ENCODE results near the gene FHAD1. TPM values are rescaled to one million over a fixed set of nuclear protein-coding genes. Genes with fewer than 3 reads are reported as not detected.

FHAD1 gene
- total and polyA plus RNA-seq, 2 donors (not counting 1 experiment from before 2014, with no cell fraction given), result not detected

DNA sequence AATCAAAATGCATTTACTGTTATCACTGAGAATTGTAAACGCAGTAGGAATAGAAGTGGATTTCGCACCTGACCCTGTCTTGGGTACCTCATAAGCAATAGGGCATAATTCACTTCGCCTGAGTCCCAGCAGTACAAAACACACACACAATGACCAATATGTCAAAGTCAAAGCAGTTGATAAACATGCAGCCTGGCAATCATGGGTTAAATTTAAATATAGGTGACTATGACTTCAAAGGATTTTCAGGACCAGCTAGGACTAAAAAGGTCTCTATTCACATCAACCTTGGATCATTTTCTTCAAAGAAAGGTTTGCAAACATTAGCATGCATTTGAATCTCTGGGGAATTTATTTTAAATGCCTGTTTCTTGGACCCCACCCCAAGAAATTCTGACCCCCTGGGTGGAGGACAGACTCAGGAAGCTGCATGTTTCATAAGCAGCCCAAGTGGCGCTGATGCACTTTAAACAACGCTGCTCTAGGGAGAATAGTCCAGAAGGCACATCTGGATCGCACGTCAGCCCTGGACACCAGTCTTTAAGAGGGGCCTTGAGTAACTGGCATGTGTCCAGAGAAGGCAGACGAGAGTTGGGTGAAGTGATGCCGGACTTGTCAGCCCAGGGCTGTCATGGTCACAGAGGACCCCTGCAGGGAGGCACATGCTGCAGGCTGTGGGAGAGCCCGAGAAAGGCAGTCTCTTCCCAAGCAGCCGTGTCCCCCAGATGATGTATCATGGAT is 107.0 kb downstream of the FHAD1 start:
- H3K9me3 Mint-ChIP-seq (ENCODE audit: insufficient read depth), result no peaks in the 10 kb centered on the region
- no peak overlapping the region for H2AFZ ChIP-seq (ENCODE audit: insufficient read depth, low read depth, low read length, poor library complexity, severe bottlenecking)

DNA sequence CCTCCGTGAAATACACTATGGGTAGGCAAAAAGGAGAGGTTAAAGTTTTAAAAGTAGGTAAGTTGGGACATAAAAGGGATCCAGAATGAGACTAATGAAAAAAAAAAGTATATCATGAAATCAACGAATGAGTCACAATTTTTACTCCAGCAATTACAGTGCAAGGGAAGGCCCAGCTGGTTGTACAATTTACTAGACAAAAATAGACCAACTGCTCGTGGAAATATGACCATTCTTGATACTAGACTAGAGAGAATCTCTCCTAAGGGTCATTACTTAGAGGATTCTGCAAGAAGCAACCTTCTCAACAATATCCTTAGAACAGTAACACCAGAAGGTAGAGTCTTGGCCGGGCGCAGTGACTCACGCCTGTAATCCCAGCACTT is 107.5 kb downstream of the FHAD1 start:
- no peak for DNase-seq
- Histone ChIP-seq H2AFZ (ENCODE audit: insufficient read depth, low read depth, low read length, poor library complexity, severe bottlenecking) (no peak overlapping the region), H3K4me2 (replicated peaks; ENCODE audit: low read depth, low read length, poor library complexity, severe bottlenecking) (no peak overlapping the region), H3K4me3 (ENCODE audit: control extremely low read depth in 1 of 5, extremely low read depth in 1 of 5, insufficient read depth in 1 of 5, low read depth in 2 of 5, low read length in 4 of 5) (no peak overlapping the region), H3K79me2 (ENCODE audit: control insufficient read depth, insufficient read depth, low read length) (no peaks in the 10 kb centered on the region), H3K27ac (ENCODE audit: low read length in 2 of 2) (no peak overlapping the region), H3K9me3 (ENCODE audit: control extremely low read depth in 1 of 3, control insufficient read depth in 2 of 3, insufficient read depth in 1 of 3, low read length in 2 of 3) (peaks cover 0 to 3% (median 0%) of the 10 kb centered on the region in 3 donors), H3K4me1 (ENCODE audit: control insufficient read depth in 2 of 2, insufficient read depth in 2 of 2, low read length in 2 of 2) (no peaks in the 10 kb centered on the region), H3K9ac (ENCODE audit: low read length) (no peak overlapping the region), H3K27me3 (replicated peaks in 1 of 4; ENCODE audit: control extremely low read depth in 1 of 4, control insufficient read depth in 3 of 4, insufficient read depth in 4 of 4, low read length in 3 of 4) (peaks cover 0 to 3% (median 1%) of the 10 kb centered on the region in 4 experiments), H3K36me3 (replicated peaks in 1 of 2; ENCODE audit: control extremely low read depth in 1 of 2, control insufficient read depth in 1 of 2, extremely low read depth in 1 of 2, insufficient read depth in 2 of 2, low read length in 1 of 2) (no peaks in the 10 kb centered on the region), H4K20me1 (ENCODE audit: control insufficient read depth, insufficient read depth, low read length, poor library complexity, severe bottlenecking) (no peaks in the 10 kb centered on the region)
- ChIA-PET CTCF (no interaction called here), POLR2A (no interaction called here)
- Mint-ChIP-seq H3K27ac (no peak overlapping the region), H3K4me3 (no peak overlapping the region), H3K4me1 (no peaks in the 10 kb centered on the region), H3K9me3 (ENCODE audit: insufficient read depth) (no peaks in the 10 kb centered on the region), H3K27me3 (peaks cover 18% of the 10 kb centered on the region)
- TF ChIP-seq, protein P1, sequence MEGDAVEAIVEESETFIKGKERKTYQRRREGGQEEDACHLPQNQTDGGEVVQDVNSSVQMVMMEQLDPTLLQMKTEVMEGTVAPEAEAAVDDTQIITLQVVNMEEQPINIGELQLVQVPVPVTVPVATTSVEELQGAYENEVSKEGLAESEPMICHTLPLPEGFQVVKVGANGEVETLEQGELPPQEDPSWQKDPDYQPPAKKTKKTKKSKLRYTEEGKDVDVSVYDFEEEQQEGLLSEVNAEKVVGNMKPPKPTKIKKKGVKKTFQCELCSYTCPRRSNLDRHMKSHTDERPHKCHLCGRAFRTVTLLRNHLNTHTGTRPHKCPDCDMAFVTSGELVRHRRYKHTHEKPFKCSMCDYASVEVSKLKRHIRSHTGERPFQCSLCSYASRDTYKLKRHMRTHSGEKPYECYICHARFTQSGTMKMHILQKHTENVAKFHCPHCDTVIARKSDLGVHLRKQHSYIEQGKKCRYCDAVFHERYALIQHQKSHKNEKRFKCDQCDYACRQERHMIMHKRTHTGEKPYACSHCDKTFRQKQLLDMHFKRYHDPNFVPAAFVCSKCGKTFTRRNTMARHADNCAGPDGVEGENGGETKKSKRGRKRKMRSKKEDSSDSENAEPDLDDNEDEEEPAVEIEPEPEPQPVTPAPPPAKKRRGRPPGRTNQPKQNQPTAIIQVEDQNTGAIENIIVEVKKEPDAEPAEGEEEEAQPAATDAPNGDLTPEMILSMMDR (IDR thresholded peaks at IDR 0.05), result no peak
- no peak for TF ChIP-seq EZH2 (IDR thresholded peaks at IDR 0.05; ENCODE audit: borderline replicate concordance, insufficient read depth, low read depth, low read length, poor library complexity, severe bottlenecking)
- intact Hi-C loops (cut with micrococcal nuclease), result no loop called here
- no peak for ATAC-seq (ENCODE audit: low read depth)
- no CpG with 5 or more reads among the region's 6 CpGs for WGBS (ENCODE audit: insufficient coverage)

More for the DNA sequence above, 107.0 kb downstream of the FHAD1 start:
- Histone ChIP-seq H3K79me2 (ENCODE audit: control insufficient read depth, insufficient read depth, low read length) (no peaks in the 10 kb centered on the region), H3K27ac (ENCODE audit: low read length in 2 of 2) (no peak overlapping the region), H3K36me3 (replicated peaks in 1 of 2; ENCODE audit: control extremely low read depth in 1 of 2, control insufficient read depth in 1 of 2, extremely low read depth in 1 of 2, insufficient read depth in 2 of 2, low read length in 1 of 2) (no peaks in the 10 kb centered on the region), H4K20me1 (ENCODE audit: control insufficient read depth, insufficient read depth, low read length, poor library complexity, severe bottlenecking) (no peaks in the 10 kb centered on the region), H3K4me2 (replicated peaks; ENCODE audit: low read depth, low read length, poor library complexity, severe bottlenecking) (no peak overlapping the region), H3K4me1 (ENCODE audit: control insufficient read depth in 2 of 2, insufficient read depth in 2 of 2, low read length in 2 of 2) (no peaks in the 10 kb centered on the region), H3K9me3 (ENCODE audit: control extremely low read depth in 1 of 3, control insufficient read depth in 2 of 3, insufficient read depth in 1 of 3, low read length in 2 of 3) (peaks cover 0 to 3% (median 0%) of the 10 kb centered on the region in 3 donors), H3K4me3 (ENCODE audit: control extremely low read depth in 1 of 5, extremely low read depth in 1 of 5, insufficient read depth in 1 of 5, low read depth in 2 of 5, low read length in 4 of 5) (no peak overlapping the region), H3K9ac (ENCODE audit: low read length) (no peak overlapping the region), H3K27me3 (replicated peaks in 1 of 4; ENCODE audit: control extremely low read depth in 1 of 4, control insufficient read depth in 3 of 4, insufficient read depth in 4 of 4, low read length in 3 of 4) (peaks cover 0 to 3% (median 1%) of the 10 kb centered on the region in 4 experiments)
- H3K4me3 Mint-ChIP-seq, result no peak overlapping the region
- peaks cover 18% of the 10 kb centered on the region for H3K27me3 Mint-ChIP-seq
- no peak for DNase-seq
- ChIA-PET CTCF (no interaction called here), POLR2A (no interaction called here)
- H3K4me1 Mint-ChIP-seq, result no peaks in the 10 kb centered on the region
- WGBS (ENCODE audit: insufficient coverage), result 94% methylated on average over 7 of the region's 11 CpGs
- intact Hi-C loops (cut with micrococcal nuclease), result no loop called here
- TF ChIP-seq, protein P1 (IDR thresholded peaks at IDR 0.05), result no peak
- TF ChIP-seq EZH2 (IDR thresholded peaks at IDR 0.05; ENCODE audit: borderline replicate concordance, insufficient read depth, low read depth, low read length, poor library complexity, severe bottlenecking), result no peak
- no peak overlapping the region for H3K27ac Mint-ChIP-seq
- ATAC-seq (ENCODE audit: low read depth), result no peak
